ENCODE data around the gene BTBD9.

DNA sequence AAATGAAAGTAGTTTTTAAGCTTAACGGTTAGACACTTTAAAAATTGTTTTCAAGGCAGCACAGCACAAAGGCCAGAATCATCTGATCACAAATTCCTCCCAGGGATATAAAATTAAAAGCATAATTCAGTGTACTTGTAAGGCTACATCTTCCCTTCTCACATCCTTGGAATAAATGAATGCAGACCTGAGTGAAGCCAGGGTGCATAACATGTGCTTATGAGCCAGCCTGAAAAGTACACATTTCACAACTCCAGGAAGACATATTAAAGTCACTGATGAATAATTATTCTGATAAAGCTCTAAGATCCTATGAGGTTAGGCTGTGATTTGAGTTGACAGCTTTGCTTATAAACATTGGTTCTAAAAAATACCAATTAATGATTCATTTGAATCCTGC, 163.6 kb downstream of the BTBD9 start:
- TF ChIP-seq, protein P1, sequence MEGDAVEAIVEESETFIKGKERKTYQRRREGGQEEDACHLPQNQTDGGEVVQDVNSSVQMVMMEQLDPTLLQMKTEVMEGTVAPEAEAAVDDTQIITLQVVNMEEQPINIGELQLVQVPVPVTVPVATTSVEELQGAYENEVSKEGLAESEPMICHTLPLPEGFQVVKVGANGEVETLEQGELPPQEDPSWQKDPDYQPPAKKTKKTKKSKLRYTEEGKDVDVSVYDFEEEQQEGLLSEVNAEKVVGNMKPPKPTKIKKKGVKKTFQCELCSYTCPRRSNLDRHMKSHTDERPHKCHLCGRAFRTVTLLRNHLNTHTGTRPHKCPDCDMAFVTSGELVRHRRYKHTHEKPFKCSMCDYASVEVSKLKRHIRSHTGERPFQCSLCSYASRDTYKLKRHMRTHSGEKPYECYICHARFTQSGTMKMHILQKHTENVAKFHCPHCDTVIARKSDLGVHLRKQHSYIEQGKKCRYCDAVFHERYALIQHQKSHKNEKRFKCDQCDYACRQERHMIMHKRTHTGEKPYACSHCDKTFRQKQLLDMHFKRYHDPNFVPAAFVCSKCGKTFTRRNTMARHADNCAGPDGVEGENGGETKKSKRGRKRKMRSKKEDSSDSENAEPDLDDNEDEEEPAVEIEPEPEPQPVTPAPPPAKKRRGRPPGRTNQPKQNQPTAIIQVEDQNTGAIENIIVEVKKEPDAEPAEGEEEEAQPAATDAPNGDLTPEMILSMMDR (IDR thresholded peaks at IDR 0.05), result no peak
- no peak for TF ChIP-seq POLR2AphosphoS5 (IDR thresholded peaks at IDR 0.05)
